Measurements from ENCODE around the gene DBNL.

The DBNL gene

DNA sequence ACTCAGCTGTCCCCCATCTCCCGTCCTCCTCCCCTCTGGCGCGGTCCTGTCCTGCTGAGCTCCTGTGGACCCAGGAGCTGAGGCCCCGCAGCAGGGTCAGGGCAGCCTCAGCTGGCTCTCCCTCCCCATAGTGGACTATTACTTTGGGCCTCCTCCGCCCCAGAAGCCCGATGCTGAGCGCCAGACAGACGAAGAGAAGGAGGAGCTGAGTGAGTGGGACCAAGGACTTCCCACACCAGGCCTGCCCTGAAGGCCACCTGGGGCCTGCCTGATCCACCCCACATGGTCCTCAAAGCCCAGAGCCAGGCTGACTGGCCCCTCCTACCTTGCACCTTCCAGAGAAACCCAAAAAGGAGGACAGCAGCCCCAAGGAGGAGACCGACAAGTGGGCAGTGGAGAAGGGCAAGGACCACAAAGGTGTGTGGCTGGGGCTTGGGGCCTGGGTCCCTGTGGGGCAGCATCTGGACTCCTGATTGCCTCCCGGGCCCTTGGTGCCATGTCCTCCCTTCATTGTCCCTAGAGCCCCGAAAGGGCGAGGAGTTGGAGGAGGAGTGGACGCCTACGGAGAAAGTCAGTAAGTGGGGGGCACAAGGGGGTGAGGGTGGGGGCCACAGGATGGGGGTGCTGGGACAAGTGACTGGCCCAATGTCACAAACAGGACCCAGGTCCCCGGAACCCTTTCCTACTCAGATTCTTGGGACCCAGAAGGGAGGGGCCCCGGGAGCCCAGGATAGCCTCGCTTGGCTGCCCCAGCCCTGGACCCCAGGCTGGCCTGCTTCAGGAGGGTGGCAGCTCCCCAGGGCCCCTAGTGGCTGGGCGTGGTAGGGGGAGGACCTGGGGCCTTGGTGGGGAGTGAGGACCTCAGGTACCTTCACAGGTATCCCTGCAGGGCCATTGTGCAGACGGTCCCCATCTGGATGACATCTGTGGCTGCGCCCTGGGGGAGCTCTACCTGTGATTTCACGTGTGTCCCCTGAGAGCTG is 64.6 kb downstream of the DBNL start:
- no peak for DNase-seq

DNA sequence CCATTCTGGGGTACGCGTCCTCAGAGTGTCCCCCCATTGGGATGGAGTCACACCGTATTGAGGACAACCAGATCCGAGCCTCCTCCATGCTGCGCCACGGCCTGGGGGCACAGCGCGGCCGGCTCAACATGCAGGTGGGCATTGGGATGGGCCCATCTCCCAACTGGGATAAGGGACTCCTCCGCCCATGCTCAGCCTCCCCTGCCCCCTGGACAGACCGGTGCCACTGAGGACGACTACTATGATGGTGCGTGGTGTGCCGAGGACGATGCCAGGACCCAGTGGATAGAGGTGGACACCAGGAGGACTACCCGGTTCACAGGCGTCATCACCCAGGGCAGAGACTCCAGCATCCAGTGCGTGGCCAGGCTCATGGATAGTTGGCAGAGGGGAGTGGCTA is 65.5 kb downstream of the DBNL start:
- DNase-seq, result no peak

DNA sequence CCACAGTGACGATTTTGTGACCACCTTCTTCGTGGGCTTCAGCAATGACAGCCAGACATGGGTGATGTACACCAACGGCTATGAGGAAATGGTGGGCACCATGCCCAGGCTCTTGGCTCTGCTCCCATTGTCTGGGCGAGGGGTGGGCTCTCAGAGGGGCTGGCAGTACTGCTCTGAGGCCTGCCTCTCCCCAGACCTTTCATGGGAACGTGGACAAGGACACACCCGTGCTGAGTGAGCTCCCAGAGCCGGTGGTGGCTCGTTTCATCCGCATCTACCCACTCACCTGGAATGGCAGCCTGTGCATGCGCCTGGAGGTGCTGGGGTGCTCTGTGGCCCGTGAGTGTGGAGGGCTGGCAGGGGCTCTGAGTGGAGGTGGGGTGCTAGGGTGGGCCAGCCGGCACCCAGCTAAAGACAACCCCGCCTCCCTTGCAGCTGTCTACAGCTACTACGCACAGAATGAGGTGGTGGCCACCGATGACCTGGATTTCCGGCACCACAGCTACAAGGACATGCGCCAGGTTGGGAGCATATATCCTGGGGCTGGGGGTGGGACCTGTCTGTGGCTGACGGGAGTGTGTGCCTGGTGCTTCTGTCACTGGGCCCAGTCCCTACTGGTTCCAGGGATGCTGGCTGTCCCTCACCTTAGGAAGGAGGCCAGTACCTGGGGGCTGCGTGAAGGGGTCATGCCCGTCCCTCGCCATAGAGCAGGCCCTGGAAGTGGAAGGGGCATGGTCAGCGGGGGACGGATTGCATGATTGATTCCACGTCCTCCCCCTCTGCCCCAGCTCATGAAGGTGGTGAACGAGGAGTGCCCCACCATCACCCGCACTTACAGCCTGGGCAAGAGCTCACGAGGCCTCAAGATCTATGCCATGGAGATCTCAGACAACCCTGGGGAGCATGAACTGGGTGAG is 66.5 kb downstream of the DBNL start:
- no peak for DNase-seq

Measured in hypothalamus (tissue), 51 donors.